ENCODE results near the gene CAMK1D. TPM values are rescaled to one million over a fixed set of nuclear protein-coding genes. Genes with fewer than 3 reads are reported as not detected.

The CAMK1D gene
- polyA plus RNA-seq, 1 donor (not counting 4 experiments of a cell fraction or from before 2014, with no cell fraction given) = 0.76 TPM

DNA sequence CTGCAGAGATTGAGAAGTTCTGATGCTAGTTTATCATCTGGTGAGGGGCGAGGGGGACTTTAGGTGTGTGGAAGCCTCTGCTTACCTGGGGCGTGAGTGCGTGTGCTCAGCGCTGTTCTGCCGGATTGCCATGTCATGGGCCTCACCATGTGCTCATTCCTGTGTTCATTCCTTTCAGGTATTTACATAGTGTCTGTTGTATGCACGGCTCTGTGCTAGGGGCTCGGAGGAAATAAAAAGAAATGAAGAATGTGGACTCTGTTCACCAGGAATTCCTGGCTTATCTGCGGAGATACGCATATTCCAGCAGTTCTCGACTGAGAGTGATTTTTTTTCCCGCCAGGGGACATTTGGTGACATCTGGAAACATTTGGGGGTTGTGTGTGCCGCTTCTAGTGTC, 152.0 kb downstream of the CAMK1D start:
- no peak for FAIRE-seq
- no peak for DNase-seq (ENCODE audit: low read depth, low spot score)
- no peak overlapping the region for H3K4me2 ChIP-seq (ENCODE audit: control insufficient read depth, extremely low read depth, insufficient read depth, low read depth, low read length)

DNA sequence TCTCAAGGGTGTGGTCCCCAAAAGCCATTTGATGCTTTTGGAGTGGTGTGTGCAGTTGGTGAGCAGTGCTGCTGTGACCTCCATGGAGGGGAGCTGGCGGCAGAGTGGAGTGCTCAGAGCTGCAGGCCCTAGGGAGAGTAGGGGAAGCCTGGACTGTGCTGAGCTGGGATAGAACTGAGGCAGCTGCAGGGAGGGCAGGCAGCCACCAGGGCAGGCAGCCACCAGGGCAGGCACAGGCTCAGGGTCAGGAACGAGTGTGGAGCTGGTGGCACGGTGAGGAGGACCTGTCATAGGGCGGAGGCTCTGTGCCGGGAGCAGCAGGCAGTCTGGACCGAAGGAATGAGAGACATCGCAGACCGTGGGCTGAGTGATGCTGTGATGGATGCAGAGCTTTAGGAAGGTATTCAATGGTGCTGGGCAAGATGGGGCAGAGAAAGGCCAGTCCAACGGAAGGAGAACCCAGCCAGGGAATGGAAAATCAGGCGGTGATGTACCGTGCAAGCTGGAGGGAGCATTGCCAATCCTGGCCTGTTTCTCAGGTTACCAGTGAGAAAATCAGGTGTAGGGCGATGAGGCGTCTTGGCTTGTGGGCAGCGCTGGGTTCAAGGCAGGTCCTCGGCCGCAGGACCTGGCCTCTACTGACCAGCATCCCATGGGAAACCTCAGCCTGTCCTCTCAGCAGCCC, 152.6 kb downstream of the CAMK1D start:
- FAIRE-seq = no peak
- Histone ChIP-seq H3K4me2 (ENCODE audit: control insufficient read depth, extremely low read depth, insufficient read depth, low read depth, low read length) (no peak overlapping the region), H3K36me3 (ENCODE audit: control insufficient read depth in 2 of 2, extremely low read depth in 1 of 2, insufficient read depth in 2 of 2, low read length in 2 of 2) (no peaks in the 10 kb centered on the region), H3K27ac (ENCODE audit: control insufficient read depth, insufficient read depth, low read length) (no peak overlapping the region), H2AFZ (ENCODE audit: control insufficient read depth, low read length) (no peak overlapping the region), H3K9me3 (ENCODE audit: control insufficient read depth, low read depth, low read length) (no peaks in the 10 kb centered on the region), H4K20me1 (ENCODE audit: control insufficient read depth, extremely low read depth, insufficient read depth, low read length) (no peaks in the 10 kb centered on the region), H3K27me3 (ENCODE audit: control insufficient read depth, extremely low read depth, insufficient read depth, low read length) (no peaks in the 10 kb centered on the region), H3K4me3 (ENCODE audit: control insufficient read depth in 2 of 3, extremely low read depth in 1 of 3, insufficient read depth in 2 of 3, low read depth in 1 of 3, low read length in 3 of 3) (no peak overlapping the region), H3K9me1 (ENCODE audit: control insufficient read depth, extremely low read depth, insufficient read depth, low read length) (no peaks in the 10 kb centered on the region), H3K9ac (ENCODE audit: control insufficient read depth, extremely low read depth, insufficient read depth, low read length) (no peak overlapping the region), H3K4me1 (ENCODE audit: control insufficient read depth, extremely low read depth, insufficient read depth, low read length) (no peaks in the 10 kb centered on the region), H3K79me2 (ENCODE audit: control insufficient read depth, insufficient read depth, low read length) (no peaks in the 10 kb centered on the region)
- TF ChIP-seq, protein P1, sequence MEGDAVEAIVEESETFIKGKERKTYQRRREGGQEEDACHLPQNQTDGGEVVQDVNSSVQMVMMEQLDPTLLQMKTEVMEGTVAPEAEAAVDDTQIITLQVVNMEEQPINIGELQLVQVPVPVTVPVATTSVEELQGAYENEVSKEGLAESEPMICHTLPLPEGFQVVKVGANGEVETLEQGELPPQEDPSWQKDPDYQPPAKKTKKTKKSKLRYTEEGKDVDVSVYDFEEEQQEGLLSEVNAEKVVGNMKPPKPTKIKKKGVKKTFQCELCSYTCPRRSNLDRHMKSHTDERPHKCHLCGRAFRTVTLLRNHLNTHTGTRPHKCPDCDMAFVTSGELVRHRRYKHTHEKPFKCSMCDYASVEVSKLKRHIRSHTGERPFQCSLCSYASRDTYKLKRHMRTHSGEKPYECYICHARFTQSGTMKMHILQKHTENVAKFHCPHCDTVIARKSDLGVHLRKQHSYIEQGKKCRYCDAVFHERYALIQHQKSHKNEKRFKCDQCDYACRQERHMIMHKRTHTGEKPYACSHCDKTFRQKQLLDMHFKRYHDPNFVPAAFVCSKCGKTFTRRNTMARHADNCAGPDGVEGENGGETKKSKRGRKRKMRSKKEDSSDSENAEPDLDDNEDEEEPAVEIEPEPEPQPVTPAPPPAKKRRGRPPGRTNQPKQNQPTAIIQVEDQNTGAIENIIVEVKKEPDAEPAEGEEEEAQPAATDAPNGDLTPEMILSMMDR (optimal IDR thresholded peaks at IDR 0.05 in 1 of 3, IDR thresholded peaks at IDR 0.05 in 1 of 3, conservative IDR thresholded peaks at IDR 0.05 in 1 of 3; ENCODE audit: extremely low read depth in 1 of 3, insufficient read depth in 2 of 3, low read length in 3 of 3) = no peak
- no peak for TF ChIP-seq EZH2 (IDR thresholded peaks at IDR 0.05; ENCODE audit: low read length)
- no peak for DNase-seq (ENCODE audit: low read depth, low spot score)
- dilution Hi-C loops (cut with MboI; ENCODE audit: extremely low pct_ligation_motif_present, low sequenced_read_pairs) = no loop called here

More for the DNA sequence above, 152.0 kb downstream of the CAMK1D start:
- H3K27ac ChIP-seq (ENCODE audit: control insufficient read depth, insufficient read depth, low read length) = no peak overlapping the region
- H3K79me2 ChIP-seq (ENCODE audit: control insufficient read depth, insufficient read depth, low read length) = no peaks in the 10 kb centered on the region
- no peaks in the 10 kb centered on the region for H3K9me1 ChIP-seq (ENCODE audit: control insufficient read depth, extremely low read depth, insufficient read depth, low read length)
- H3K4me3 ChIP-seq (ENCODE audit: control insufficient read depth in 2 of 3, extremely low read depth in 1 of 3, insufficient read depth in 2 of 3, low read depth in 1 of 3, low read length in 3 of 3) = no peak overlapping the region
- H3K9me3 ChIP-seq (ENCODE audit: control insufficient read depth, low read depth, low read length) = no peaks in the 10 kb centered on the region
- H4K20me1 ChIP-seq (ENCODE audit: control insufficient read depth, extremely low read depth, insufficient read depth, low read length) = no peaks in the 10 kb centered on the region
- dilution Hi-C loops (cut with MboI; ENCODE audit: extremely low pct_ligation_motif_present, low sequenced_read_pairs) = no loop called here
- no peak overlapping the region for H3K9ac ChIP-seq (ENCODE audit: control insufficient read depth, extremely low read depth, insufficient read depth, low read length)
- TF ChIP-seq, protein P1 (optimal IDR thresholded peaks at IDR 0.05 in 1 of 3, IDR thresholded peaks at IDR 0.05 in 1 of 3, conservative IDR thresholded peaks at IDR 0.05 in 1 of 3; ENCODE audit: extremely low read depth in 1 of 3, insufficient read depth in 2 of 3, low read length in 3 of 3) = no peak
- no peak for TF ChIP-seq EZH2 (IDR thresholded peaks at IDR 0.05; ENCODE audit: low read length)
- no peaks in the 10 kb centered on the region for H3K4me1 ChIP-seq (ENCODE audit: control insufficient read depth, extremely low read depth, insufficient read depth, low read length)
- H2AFZ ChIP-seq (ENCODE audit: control insufficient read depth, low read length) = no peak overlapping the region
- no peaks in the 10 kb centered on the region for H3K36me3 ChIP-seq (ENCODE audit: control insufficient read depth in 2 of 2, extremely low read depth in 1 of 2, insufficient read depth in 2 of 2, low read length in 2 of 2)
- H3K27me3 ChIP-seq (ENCODE audit: control insufficient read depth, extremely low read depth, insufficient read depth, low read length) = no peaks in the 10 kb centered on the region

Measured in keratinocyte (primary cell).